Osteoblast (primary cell): ENCODE results near the gene CYTIP. TPM values are rescaled to one million over a fixed set of nuclear protein-coding genes. Genes with fewer than 3 reads are reported as not detected.

ENCODE experiments used
- DNase-seq: peaks from one replicate; pipeline ENCODE4 v3.0.0; 2011; ENCODE audit warnings: low spot score, mixed read lengths; ENCODE audit not compliant: insufficient read length; ENCODE audit errors: missing footprints
- H2AFZ ChIP-seq: 2 replicates; pipeline ENCODE4 v1.6.0; 2011; ENCODE audit warnings: mild to moderate bottlenecking, low read length
- H3K27ac ChIP-seq: 2 replicates; pipeline ENCODE4 v1.5.1; 2011; ENCODE audit warnings: mild to moderate bottlenecking, low read depth, low read length, moderate library complexity
- H3K27me3 ChIP-seq: 2 replicates; pipeline ENCODE4 v1.6.0; 2012; ENCODE audit warnings: mild to moderate bottlenecking, control low read depth, inconsistent platforms, low read length, moderate library complexity; ENCODE audit not compliant: insufficient read depth
- H3K36me3 ChIP-seq: 2 replicates; pipeline ENCODE4 v1.5.1; 2011; ENCODE audit warnings: mild to moderate bottlenecking, low read length, control low read depth, moderate library complexity; ENCODE audit not compliant: insufficient read depth
- H3K4me1 ChIP-seq: 2 replicates; pipeline ENCODE4 v1.5.1; 2011; ENCODE audit warnings: mild to moderate bottlenecking, low read length, control low read depth, moderate library complexity; ENCODE audit not compliant: insufficient read depth
- H3K4me2 ChIP-seq: 2 replicates; pipeline ENCODE4 v1.6.0; 2011; ENCODE audit warnings: mild to moderate bottlenecking, low read length; ENCODE audit not compliant: insufficient read depth
- H3K4me3 ChIP-seq: fragments of 200-600 bp; sonication (generic); 3 replicates; pipeline ENCODE4 v1.5.1; 2012; ENCODE audit warnings: mild to moderate bottlenecking, low read length, inconsistent platforms; ENCODE audit not compliant: insufficient read depth
- H3K79me2 ChIP-seq: 2 replicates; pipeline ENCODE4 v1.6.0; 2012; ENCODE audit warnings: mild to moderate bottlenecking, low read length, control low read depth, inconsistent platforms; ENCODE audit not compliant: insufficient read depth
- H3K9me3 ChIP-seq: 2 replicates; pipeline ENCODE4 v1.5.1; 2011; ENCODE audit warnings: low read depth, low read length, control low read depth
- H4K20me1 ChIP-seq: 2 replicates; pipeline ENCODE4 v1.6.0; 2012; ENCODE audit warnings: mild to moderate bottlenecking, low read length, control low read depth; ENCODE audit not compliant: insufficient read depth
- CTCF ChIP-seq: IDR thresholded peaks from 2 replicates; pipeline ENCODE4 v1.5.1; 2011; ENCODE audit warnings: mild to moderate bottlenecking, low read depth, low read length, moderate library complexity; ENCODE audit errors: extremely low read depth
- total RNA-seq: library from RNA; depleted of rRNA; stranded (reverse); fragments of >200 nt; gene quantifications from 2 replicates; pipeline ENCODE4 v1.2.3, GENCODE V29; 2012

The CYTIP gene
- total RNA-seq, 1 donor: 1.4 TPM

- Histone ChIP-seq H3K36me3 (no peaks in the 10 kb centered on the region), H4K20me1 (no peaks in the 10 kb centered on the region), H3K4me3 (no peak overlapping the region), H3K79me2 (no peaks in the 10 kb centered on the region), H3K27ac (no peak overlapping the region), H3K9me3 (no peaks in the 10 kb centered on the region), H2AFZ (no peak overlapping the region), H3K27me3 (no peaks in the 10 kb centered on the region), H3K4me2 (no peak overlapping the region), H3K4me1 (peaks cover 11% of the 10 kb centered on the region)
- DNase-seq: no peak
- no peak for TF ChIP-seq CTCF
These were observed 76.2 kb downstream of the CYTIP start for GRCh38 chr2:157367704-157368103.

Other genes starting within 250 kb of the CYTIP start
- 56.5 and 75.7 TPM in 2 replicates for gene GALNT5, start 186.4 kb downstream of the CYTIP start, total RNA-seq
- gene ERMN, start 118.3 kb downstream of the CYTIP start, total RNA-seq: 1.4 and 2.7 TPM in 2 replicates
- gene ACVR1C, start 184.8 kb upstream of the CYTIP start, total RNA-seq: 0.29 and 0.36 TPM in 2 replicates